Measurements from ENCODE around the gene AQP10.
"Not testable (repeated sequence)": the region's sequence is repeated elsewhere in the genome, so short reads cannot be mapped to it uniquely, and the experiment has no call there.

Gene AQP10

DNA sequence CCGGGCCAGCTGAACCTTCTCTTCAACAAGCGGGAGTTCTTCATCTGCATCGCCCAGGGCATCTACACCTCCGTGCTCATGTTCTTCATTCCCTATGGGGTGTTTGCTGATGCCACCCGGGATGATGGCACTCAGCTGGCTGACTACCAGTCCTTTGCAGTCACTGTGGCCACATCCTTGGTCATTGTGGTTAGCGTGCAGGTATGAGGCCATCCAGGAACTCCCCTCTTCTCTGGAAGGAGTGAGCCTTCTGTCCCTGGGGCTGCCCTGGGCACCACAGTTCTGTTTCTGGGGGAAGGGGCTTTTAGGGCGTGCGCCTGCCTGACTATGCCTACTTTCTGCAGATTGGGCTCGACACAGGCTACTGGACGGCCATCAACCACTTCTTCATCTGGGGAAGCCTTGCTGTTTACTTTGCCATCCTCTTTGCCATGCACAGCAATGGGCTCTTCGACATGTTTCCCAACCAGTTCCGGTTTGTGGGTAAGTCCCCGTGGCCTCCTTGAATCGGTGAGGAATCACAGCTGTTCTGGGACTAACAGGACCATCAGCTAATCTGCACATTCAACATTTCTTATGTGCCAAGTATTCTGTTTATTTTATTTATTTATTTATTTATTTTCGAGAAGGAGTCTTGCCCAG, 25.5 kb downstream of the AQP10 start:
- DNase-seq = no peak

DNA sequence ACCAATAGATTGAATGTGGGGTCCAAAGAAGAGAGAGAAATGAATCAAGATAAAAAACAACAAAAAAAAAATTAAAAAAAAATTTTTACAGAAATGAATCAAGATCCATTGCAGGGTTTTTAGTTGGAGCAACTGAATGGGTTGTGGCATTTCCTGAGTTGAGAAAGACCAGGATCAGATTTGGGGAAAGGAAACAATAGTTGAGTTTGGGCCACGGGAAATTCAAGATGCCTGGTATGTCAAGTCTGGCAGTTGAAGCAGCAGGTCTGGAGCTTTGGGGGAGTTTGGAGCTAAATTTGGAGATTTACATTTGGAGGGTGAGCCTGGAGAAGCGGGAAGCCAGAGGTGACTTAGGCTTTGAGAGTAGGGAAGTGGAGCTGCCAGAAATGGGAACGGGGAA, 27.1 kb downstream of the AQP10 start:
- DNase-seq = no peak

DNA sequence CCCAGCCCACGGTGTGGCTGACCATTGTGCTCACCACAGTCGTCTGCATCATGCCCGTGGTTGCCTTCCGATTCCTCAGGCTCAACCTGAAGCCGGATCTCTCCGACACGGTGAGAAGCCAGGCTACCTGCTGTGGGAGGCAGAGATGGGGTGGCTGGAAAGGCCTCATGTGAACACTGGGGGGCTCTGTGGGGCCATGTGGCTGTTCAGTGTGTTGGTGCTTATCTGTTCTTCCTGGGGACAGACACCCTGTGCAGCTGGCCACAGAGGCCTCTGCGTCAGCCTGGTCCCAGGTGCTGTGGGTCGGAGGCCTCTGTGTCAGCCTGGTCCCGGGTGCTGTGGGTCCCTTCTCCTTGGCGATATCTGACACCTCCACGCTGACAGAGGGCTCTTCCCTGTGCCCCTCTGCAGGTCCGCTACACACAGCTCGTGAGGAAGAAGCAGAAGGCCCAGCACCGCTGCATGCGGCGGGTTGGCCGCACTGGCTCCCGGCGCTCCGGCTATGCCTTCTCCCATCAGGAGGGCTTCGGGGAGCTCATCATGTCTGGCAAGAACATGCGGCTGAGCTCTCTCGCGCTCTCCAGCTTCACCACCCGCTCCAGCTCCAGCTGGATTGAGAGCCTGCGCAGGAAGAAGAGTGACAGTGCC, 27.7 kb downstream of the AQP10 start:
- DNase-seq = no peak

DNA sequence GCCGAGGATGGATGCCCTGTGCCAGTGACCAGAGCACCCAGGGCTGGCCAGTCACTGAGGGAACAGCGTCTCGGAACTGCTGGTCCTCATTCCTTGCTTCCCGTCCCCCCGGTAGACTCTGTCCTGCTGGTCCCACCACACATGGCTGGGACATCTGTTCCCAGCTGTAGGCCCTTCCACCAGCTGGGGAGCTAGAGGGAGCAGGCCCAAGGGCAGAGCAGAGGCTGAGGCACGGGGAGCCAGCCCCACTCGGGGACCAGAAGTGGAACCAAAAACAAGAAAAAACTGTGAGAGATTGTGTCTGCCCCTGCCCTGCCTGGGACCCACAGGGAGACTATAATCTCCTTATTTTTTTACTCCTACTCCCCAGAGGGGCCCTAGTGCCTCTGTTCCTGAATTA, 28.2 kb downstream of the AQP10 start:
- DNase-seq = no peak

DNA sequence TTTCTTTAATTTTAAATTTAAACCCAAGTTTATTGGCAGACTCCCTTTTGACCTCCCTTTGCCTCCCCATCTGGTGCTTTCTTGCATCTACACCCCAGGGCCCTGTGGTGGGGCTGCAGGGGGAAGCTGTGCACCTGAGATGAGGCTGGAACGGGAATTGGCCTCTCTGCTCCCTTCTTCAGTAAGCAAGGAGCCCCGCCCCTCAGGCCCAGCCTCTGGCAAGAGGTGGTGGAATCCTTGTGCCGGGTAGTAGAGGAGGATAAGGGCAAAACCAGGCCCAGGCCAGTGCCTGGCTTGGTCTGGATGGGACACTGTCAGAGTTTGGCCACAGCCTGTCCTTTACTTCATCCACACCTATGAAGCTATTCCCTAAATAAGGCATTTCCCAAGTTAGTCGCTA, 29.5 kb downstream of the AQP10 start:
- DNase-seq = no peak

DNA sequence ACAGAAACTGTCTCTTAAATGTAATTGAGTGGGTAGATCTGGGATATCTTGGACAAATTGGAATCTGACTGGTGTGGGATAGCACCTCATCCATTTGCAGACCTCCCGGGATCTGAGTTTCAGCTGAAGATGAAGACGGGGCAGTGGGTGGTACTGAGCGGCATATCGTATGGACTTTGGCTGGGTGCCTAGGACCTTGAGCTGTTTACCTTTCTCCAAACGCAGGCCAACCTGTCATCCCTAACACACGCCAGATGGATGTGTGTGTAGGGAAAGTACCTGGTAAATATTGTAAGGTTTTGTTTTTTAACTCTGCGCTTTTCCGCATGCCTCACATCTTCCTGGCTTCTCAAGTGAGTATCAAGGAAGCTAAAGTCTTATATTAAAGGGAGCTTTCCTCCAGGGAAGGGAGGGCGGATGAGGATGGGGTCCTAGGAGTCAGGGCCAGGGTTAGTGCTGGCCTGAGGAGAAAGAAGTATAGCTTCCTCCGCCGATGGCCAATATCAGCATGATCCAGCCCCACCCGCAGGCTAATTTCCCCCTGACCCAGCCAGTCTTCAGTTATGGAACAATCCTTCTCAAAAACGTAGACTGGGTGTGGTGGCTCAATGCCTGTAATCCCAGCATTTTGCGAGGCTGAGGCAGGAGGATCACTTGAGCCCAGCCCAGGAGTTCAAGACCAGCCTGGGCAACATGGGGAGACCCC, 30.6 kb downstream of the AQP10 start:
- peak; percentile 60 for DNase-seq

DNA sequence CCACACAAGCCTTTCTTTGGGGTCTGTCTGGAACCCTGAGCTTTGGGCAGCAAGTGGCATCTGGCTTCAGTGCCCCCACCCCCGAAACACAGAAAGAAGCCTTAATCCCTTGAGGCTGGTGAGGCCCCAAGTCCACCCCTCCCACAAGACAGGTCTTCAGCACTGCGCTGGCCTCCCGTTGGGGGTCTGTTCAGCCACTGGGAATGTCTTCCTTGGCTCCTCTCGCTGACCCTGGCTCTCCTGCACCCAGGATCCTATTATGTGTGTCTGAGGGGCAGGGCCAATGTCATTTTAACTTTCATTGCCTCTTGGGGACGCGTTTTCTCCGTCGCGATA, 31.3 kb downstream of the AQP10 start:
- no peak for DNase-seq

DNA sequence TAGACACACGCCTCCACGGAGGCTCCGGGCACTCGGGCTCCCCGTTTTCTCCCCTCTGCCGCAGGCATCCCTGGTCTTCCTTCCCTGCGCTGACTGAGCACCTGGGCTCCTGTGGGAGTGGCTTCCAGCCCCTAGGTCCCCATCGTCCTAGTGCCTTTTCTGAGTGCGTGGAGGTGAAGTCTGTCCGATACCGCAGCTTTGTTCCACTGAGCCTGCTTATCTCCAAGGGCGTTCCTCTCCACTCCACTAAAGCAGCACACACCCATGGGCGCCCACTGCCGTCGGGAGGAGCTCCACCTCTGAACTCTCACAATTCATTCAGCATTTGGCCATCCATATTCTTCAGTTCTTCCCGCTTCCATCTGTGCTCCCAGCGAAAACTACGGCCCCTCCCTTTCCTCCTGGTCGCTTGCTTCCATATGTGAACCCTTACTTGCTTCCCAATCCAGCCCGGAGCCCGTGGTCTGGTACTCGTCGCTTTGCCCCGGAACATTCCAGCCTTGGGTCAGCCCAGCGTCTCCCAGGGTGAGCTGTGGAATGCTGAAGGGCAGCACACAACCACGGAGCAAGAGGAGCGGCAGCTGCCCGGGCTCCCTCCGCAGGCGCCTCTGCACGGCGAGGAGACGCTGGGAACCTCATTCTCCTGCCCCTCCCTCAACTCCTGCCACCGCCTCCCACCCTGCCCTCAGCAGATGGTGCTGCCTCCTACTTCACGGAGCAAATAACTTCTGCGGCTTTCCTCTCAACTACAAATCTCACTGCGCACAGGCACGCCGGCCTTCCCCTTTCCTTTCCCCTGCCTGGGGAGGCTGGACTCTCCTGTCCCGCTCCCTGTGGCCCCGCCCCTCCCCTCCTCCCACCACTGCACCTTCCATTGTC, 31.9 kb downstream of the AQP10 start:
- peak; percentile 74 for DNase-seq

DNA sequence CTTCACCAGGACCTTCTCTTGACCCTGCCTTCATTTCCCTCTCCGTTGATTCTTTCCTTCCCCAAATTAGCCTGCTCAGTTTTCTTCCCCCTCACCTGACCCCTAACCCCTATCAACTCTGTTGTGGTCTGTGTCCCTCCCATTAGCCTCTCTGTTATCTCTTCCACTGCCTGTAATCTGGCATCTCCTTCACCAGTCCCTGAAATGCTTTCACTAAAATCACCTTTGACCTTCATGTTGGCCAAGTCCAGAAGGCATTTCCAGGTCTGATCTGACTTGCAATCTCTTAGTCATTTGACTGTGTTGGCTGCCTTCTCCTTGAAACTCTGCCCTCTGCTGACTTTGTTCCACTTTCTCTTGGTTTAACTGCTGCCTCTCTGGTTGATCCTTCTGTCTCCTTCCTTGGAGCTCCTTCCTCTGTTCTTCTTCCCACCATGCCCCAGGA, 32.6 kb downstream of the AQP10 start:
- no peak for DNase-seq

DNA sequence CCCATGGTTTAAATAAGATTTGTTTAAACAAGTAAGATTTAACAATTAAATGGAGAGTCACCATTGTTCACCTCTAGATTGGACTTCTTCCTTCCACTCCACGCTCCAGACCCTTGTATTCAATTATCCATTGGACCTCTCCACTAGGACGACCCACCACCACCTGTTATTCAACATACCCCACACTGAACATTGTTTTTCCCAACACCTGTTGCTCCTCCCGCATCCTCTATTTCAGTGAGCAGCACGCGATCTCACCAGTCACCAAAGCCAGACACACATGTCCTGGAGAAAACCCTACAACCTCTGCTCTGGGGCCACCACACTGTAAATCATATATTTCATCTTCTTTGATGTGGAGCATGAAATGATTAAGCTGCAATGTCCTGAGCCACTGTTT, 33.1 kb downstream of the AQP10 start:
- no peak for DNase-seq

DNA sequence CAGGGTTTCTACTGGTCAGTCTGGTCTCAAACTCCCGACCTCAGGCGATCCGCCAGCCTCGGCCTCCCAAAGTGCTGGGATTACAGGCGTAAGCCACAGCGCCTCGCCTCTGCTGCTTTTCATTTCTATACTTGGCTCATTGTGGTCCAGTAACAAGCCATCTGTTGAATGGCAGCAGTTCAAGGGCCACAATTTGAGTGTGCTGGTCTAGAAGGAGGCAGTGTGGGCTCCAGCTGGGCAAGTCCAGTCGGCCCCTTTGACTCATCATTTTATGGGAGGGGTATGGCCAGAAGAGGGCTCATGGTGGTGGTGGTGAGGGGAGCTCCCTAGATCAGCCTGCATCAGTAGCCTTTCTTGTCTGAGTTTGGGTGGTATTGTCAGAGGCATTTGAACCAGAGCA, 37.6 kb downstream of the AQP10 start:
- DNase-seq = no peak

DNA sequence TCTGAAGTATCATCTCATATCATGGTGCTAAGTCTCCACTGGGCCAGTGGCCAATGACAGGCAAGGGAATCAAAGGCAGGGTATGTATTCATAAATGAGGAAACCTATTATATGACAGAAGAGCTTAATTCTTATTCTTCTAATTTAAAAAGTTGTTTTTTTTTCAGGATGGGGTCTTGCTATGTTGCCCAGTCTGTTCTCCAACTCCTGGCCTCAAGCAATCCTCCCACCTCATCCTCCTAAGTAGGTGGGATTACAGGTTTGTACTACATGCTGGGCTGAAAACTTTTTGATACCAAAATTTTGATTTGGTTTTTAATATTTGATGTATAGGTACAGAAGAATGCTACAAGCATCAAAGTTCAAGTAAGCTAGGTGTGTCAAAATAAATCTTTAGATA, 39.4 kb downstream of the AQP10 start:
- DNase-seq = no peak

DNA sequence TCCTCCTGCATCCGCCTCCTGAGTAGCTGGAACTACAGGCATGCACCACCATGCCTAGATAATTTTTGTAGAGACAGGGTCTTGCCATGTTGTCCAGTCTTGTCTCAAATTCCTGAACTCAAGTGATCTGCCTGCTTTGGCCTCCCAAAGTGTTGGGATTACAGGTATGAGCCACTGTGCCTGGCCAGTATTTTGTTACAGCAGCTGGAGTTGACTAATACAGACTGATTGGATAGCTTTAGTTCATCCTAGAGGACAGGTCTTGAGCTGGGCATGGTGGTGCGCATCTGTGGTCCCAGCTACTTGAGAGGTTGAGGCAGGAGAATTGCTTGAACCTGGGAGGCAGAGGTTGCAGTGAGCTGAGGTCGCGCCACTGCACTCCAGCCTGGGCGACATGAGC, 40.0 kb downstream of the AQP10 start:
- not testable (repeated sequence) for DNase-seq

DNA sequence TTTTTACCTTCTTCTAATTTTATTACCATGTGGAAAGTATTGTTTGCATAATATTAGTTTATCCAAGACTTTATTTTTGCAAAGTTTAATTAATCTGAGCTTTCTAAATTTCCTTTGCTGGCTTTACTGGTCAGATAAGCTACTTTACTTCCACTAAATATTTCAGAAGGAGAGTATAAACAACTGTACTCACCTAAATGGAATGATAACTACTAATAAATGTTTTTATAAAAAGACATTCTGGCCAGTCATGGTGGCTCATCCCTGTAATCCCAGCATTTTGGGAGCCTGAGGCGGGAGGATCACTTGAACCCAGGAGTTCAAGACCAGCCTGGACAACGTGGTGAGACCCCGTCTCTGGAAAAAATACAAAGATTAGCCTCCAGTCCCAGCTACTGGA, 40.5 kb downstream of the AQP10 start:
- DNase-seq = no peak

DNA sequence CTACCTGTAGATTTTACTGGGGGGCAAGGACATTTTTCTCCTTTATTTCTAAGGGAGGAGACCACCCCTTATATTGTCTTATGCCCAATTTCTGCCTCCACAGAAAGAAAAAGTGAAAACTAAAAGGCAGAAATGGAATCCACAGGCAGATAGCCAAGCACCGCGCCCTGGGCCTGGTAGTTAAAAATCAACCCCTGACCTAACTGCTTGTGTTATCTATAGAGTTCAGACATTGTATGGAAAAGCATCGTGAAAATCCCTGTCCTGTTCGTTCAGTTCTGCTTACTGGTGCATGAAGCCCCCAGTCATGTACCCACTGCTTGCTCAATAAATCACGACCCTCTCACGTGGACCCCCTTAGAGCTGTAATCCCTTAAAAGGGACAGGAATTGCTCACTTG, 50.5 kb downstream of the AQP10 start:
- DNase-seq = no peak

DNA sequence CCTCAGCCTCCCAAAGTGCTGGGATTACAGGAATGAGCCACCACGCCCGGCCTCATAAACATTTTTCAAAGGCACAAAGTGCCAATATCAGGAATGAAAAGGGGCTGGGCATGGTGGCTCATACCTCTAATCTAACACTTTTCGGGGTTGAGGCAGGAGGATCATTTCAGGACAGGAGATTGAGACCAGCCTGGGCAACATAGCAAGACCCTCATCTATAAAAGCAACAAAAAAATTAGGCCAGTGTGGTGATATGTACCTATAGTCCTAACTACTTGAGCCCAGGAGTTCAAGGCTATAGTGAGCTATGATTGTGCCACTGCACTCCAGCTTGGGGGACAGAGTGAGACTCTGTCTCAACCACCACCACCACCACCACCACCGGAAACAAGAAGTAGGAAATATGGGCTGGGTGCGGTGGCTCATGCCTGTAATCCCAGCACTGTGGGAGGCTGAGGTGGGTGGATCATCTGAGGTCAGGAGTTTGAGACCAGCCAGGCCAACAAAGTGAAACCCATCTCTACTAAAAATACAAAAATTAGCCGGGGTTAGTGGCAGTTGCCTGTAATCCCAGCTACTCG, 53.0 kb downstream of the AQP10 start:
- DNase-seq = not testable (repeated sequence)

Data from NCI-H510A treated with DMSO at 0.1 percent for 48 hours (cell line).